Cardiac muscle cell (in vitro differentiated cells and primary cell): ENCODE data around the gene JPH2. TPM values are rescaled to one million over a fixed set of nuclear protein-coding genes. Genes with fewer than 3 reads are reported as not detected.
A peak's percentile ranks its signal among the peaks of the same experiment; 100 is the strongest.
"Not testable (repeated sequence)": the region's sequence is repeated elsewhere in the genome, so short reads cannot be mapped to it uniquely, and the experiment has no call there.

Source experiments
- DNase-seq, 2 donors: peaks; one replicate each; pipeline versions ENCODE4 v3.0.0 to v3.0.0-alpha.2; 2010 to 2017; ENCODE audit warnings: low read depth in 1 of 2, low spot score in 1 of 2
- H3K27ac ChIP-seq: fragments of 200-600 bp; sonication (generic); 2 replicates; pipeline ENCODE4 v1.5.1; 2016
- H3K27me3 ChIP-seq: fragments of 200-600 bp; sonication (generic); 2 replicates; pipeline ENCODE4 v1.6.0; 2016; ENCODE audit warnings: control low read depth
- H3K36me3 ChIP-seq: fragments of 200-600 bp; sonication (generic); 2 replicates; pipeline ENCODE4 v1.5.1; 2016; ENCODE audit warnings: control low read depth
- H3K4me1 ChIP-seq: fragments of 200-600 bp; sonication (generic); 2 replicates; pipeline ENCODE4 v1.8.1; 2017; ENCODE audit warnings: low read depth, mild to moderate bottlenecking, mixed run types
- H3K4me3 ChIP-seq: fragments of 200-600 bp; sonication (generic); 2 replicates; pipeline ENCODE4 v1.5.1; 2016; ENCODE audit warnings: mild to moderate bottlenecking
- H3K9me3 ChIP-seq: fragments of 200-600 bp; sonication (generic); 2 replicates; pipeline ENCODE4 v1.5.1; 2017; ENCODE audit warnings: low read depth, mild to moderate bottlenecking, control low read depth
- CTCF ChIP-seq: IDR thresholded peaks from 2 replicates; pipeline ENCODE4 v1.5.1; 2012; ENCODE audit warnings: low read depth, mild to moderate bottlenecking, low read length
- polyA plus RNA-seq: library from polyadenylated mRNA; unstranded; fragments of >200 nt; fragmentation: Nextera tagmentation; extraction: Ambion mirVana; gene quantifications from 2 replicates; pipeline ENCODE4 v1.2.1, GENCODE V29; 2016
- total RNA-seq: library from RNA; depleted of rRNA; stranded (reverse); fragments of >200 nt; gene quantifications from 2 replicates; pipeline ENCODE4 v1.2.3, GENCODE V29; 2016

The JPH2 gene
- total and polyA plus RNA-seq, 2 experiments from 2014 or later = 97.2 to 205 TPM

DNA sequence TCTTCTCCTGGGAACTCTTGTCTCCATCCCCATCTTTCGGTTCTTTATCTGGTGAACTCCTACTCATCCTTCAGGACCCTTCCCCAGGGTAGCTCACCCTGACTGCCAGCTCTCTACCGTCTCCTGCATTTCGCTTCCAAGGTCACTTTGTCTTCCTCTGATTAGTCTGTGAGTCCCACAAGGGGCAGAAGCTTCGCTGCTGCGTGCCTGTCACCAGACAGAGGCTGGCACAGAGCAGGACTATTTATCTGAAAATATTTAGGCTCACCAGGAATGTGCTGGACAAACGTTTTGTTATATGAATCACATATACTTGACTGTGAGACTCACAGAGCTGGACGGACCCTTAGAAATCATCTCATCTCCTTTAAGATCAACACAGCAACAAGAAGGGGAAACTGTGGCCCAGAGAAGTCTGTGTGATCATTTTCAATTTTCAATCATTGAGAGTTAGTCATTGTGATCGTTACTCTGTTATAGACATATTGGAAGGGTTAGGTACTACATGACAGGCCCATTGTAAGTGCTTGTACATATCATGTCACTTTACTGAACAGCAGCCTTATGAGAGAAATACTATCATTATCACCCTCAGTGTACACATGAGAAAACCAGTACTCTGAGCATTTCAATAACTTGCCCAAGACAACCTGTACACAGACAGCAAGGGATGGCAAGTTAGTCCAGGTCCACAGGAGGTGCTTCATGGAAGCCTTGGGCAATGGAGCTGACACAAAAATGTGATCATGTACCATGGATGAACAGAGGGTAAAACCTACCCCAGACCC, 51.4 kb downstream of the JPH2 start:
- H3K9me3 ChIP-seq = no peaks in the 10 kb centered on the region
- peaks cover 63% of the 10 kb centered on the region for H3K4me1 ChIP-seq
- TF ChIP-seq CTCF = no peak
- H3K27ac ChIP-seq = peak overlapping the region; percentile 100
- DNase-seq = peak in 1 of 2 donors; percentile 45
- no peak overlapping the region for H3K4me3 ChIP-seq
- H3K27me3 ChIP-seq = no peaks in the 10 kb centered on the region
- H3K36me3 ChIP-seq = no peaks in the 10 kb centered on the region

DNA sequence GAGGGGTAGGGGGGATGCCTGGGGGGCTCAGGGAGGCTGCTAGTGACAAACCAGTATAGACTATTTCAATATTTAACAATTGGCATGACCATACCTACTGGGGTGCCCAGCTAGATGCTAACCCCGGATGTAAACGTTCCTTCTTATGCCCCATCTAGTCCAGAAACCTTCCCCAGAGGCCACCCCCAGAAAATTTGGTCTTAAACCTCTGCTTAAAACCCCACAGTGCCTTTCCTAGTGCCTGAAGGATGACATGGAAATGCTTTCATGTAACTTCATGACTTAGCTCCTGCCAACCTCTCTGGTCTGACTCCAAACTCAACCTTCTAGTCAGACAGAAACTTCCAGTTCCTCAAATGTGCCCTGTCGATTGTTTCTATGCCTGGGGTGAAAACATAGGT, 52.0 kb downstream of the JPH2 start:
- Histone ChIP-seq H3K4me3 (no peak overlapping the region), H3K27me3 (no peaks in the 10 kb centered on the region), H3K36me3 (no peaks in the 10 kb centered on the region), H3K9me3 (no peaks in the 10 kb centered on the region), H3K4me1 (peaks cover 60% of the 10 kb centered on the region), H3K27ac (peak overlapping the region; percentile 100)
- TF ChIP-seq CTCF = no peak
- DNase-seq = no peak

DNA sequence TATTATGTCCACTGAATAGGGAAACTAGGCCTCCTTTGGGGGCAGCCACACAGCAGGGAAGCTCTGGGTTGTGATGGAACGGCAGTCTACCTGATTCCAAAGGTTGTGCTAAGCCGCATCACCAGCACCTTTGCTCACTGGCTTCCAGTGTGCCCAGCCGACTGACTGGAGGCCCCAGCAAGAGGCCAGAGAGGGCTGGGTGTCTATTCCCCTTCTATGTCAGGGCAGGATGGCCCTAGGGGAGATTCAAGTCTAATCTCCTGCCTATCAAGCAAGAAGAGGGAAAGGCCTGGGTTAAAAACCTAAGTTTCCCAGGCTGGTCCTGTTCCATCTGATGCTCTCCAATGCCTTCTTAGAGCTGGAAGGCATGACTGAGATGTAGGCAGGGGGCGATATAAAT, 53.6 kb downstream of the JPH2 start:
- peaks cover 46% of the 10 kb centered on the region for H3K4me1 ChIP-seq
- H3K4me3 ChIP-seq = no peak overlapping the region
- H3K9me3 ChIP-seq = no peaks in the 10 kb centered on the region
- no peak for DNase-seq
- peak overlapping the region; percentile 86 for H3K27ac ChIP-seq
- no peaks in the 10 kb centered on the region for H3K27me3 ChIP-seq
- H3K36me3 ChIP-seq = no peaks in the 10 kb centered on the region
- TF ChIP-seq CTCF = no peak

DNA sequence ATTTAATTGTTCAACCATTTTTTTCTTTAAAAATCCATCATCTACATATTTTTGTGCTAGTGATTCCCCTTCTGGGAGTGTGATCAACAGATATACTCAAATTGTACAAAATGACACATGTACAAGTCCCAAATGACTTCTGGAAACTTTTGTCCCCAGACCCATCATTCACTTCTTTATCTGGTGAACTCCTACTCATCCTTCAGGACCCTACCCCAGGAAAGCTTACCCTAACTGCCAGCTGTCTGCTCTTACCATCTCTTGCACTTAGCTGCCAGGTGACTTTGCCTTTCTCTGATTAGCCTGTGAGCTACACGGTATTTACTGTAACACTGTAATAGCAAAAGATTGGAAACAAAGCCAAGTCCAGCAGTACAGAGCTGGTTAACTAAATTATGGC, 55.3 kb downstream of the JPH2 start:
- Histone ChIP-seq H3K36me3 (no peaks in the 10 kb centered on the region), H3K4me3 (no peak overlapping the region), H3K9me3 (no peaks in the 10 kb centered on the region), H3K4me1 (peaks cover 33% of the 10 kb centered on the region), H3K27ac (peak overlapping the region; percentile 89), H3K27me3 (no peaks in the 10 kb centered on the region)
- no peak for TF ChIP-seq CTCF
- DNase-seq = no peak

DNA sequence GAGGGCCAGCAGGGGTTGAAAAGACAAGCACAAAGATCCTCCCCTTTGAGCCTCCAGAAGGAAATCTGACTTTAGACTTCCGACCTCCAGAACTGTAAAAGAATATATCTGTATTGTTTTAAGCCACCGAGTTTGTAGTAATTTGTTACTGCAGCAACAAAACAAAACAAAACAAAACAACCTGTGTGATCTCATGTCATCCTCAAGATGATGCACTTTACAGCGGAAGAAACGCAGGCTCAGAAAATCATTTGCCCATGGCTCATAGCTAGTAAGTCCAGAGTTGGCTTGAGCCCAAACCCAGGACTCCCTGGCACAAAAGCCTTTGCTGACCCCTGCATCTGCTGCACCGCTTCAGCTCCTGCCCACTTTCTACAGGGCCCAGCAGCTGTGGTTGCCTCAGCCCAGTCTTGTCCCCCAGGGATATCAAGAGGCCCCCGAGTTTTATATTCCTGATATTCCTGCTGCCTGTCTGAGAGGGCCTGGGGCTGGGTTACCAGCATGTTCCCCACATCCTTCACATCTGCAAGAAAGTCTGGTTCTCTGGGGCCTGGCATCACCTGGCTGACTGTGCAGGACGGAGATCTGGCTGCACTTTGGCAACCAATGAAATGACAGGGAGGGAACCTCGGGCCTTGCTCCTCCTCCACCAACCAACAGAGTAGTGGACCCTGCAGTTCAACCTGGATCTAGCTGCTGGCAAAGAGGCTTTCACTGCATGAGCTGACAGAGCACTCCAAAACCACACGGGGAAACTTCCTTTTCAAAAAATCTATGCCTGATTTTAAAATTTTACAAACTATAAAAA, 56.9 kb downstream of the JPH2 start:
- TF ChIP-seq CTCF = no peak
- no peak for DNase-seq

GRCh38 chr20:44129300-44129699, 57.7 kb downstream of the JPH2 start:
- DNase-seq, H3K27me3 ChIP-seq, H3K4me3 ChIP-seq, H3K9me3 ChIP-seq, H3K36me3 ChIP-seq: not testable (repeated sequence)
- H3K27ac ChIP-seq = peak overlapping the region; percentile 89
- peaks cover 14% of the 10 kb centered on the region for H3K4me1 ChIP-seq

More for the DNA sequence above, 56.9 kb downstream of the JPH2 start:
- Histone ChIP-seq H3K4me3 (no peak overlapping the region), H3K27me3 (no peaks in the 10 kb centered on the region), H3K36me3 (no peaks in the 10 kb centered on the region), H3K9me3 (no peaks in the 10 kb centered on the region), H3K27ac (peak overlapping the region; percentile 89), H3K4me1 (peaks cover 18% of the 10 kb centered on the region)
